ENCODE results near the gene AGBL4. TPM values are rescaled to one million over a fixed set of nuclear protein-coding genes. Genes with fewer than 3 reads are reported as not detected.

The AGBL4 gene
- total and polyA plus RNA-seq, 9 of the 15 experiments (the other 6 are each of a cell fraction or from before 2014, with no cell fraction given), result 0.11 TPM; not detected in 7

DNA sequence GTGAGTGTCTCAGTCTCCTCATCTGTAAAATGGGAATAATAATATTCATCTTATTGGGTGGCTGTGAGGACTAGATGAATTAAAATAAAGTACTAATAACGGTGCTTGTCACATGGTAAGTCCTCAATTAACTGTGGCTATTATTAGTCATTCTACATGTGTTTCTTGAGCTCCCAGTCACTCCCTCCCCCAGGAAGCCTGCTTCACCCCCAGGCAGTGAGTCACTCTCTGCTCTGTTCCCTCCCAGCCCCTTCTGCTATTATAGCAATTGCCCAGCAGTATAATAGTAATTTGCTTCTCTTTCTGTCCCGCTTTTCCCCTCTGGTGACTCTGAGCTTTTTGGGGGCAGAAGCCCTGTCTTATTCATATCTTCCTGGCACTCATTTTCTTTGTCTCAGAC is 1349.1 kb downstream of the AGBL4 start (continued):
- TF ChIP-seq, protein P1, sequence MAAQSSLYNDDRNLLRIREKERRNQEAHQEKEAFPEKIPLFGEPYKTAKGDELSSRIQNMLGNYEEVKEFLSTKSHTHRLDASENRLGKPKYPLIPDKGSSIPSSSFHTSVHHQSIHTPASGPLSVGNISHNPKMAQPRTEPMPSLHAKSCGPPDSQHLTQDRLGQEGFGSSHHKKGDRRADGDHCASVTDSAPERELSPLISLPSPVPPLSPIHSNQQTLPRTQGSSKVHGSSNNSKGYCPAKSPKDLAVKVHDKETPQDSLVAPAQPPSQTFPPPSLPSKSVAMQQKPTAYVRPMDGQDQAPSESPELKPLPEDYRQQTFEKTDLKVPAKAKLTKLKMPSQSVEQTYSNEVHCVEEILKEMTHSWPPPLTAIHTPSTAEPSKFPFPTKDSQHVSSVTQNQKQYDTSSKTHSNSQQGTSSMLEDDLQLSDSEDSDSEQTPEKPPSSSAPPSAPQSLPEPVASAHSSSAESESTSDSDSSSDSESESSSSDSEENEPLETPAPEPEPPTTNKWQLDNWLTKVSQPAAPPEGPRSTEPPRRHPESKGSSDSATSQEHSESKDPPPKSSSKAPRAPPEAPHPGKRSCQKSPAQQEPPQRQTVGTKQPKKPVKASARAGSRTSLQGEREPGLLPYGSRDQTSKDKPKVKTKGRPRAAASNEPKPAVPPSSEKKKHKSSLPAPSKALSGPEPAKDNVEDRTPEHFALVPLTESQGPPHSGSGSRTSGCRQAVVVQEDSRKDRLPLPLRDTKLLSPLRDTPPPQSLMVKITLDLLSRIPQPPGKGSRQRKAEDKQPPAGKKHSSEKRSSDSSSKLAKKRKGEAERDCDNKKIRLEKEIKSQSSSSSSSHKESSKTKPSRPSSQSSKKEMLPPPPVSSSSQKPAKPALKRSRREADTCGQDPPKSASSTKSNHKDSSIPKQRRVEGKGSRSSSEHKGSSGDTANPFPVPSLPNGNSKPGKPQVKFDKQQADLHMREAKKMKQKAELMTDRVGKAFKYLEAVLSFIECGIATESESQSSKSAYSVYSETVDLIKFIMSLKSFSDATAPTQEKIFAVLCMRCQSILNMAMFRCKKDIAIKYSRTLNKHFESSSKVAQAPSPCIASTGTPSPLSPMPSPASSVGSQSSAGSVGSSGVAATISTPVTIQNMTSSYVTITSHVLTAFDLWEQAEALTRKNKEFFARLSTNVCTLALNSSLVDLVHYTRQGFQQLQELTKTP (IDR thresholded peaks at IDR 0.05; ENCODE audit: low read depth in 1 of 2, partially characterized antibody in 2 of 2), result no peak
- no peak for TF ChIP-seq ZNF696 (CRISPR knock-in tag; conservative IDR thresholded peaks at IDR 0.05)
- TF ChIP-seq POLR2H (tag; IDR thresholded peaks at IDR 0.05; ENCODE audit: low read depth), result no peak
- TF ChIP-seq, protein P2, sequence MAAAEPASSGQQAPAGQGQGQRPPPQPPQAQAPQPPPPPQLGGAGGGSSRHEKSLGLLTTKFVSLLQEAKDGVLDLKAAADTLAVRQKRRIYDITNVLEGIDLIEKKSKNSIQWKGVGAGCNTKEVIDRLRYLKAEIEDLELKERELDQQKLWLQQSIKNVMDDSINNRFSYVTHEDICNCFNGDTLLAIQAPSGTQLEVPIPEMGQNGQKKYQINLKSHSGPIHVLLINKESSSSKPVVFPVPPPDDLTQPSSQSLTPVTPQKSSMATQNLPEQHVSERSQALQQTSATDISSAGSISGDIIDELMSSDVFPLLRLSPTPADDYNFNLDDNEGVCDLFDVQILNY (CRISPR knock-in tag; IDR thresholded peaks at IDR 0.05), result no peak
- TF ChIP-seq ESRRA (IDR thresholded peaks at IDR 0.05; ENCODE audit: borderline replicate concordance, low read depth), result no peak
- TF ChIP-seq, protein P3, sequence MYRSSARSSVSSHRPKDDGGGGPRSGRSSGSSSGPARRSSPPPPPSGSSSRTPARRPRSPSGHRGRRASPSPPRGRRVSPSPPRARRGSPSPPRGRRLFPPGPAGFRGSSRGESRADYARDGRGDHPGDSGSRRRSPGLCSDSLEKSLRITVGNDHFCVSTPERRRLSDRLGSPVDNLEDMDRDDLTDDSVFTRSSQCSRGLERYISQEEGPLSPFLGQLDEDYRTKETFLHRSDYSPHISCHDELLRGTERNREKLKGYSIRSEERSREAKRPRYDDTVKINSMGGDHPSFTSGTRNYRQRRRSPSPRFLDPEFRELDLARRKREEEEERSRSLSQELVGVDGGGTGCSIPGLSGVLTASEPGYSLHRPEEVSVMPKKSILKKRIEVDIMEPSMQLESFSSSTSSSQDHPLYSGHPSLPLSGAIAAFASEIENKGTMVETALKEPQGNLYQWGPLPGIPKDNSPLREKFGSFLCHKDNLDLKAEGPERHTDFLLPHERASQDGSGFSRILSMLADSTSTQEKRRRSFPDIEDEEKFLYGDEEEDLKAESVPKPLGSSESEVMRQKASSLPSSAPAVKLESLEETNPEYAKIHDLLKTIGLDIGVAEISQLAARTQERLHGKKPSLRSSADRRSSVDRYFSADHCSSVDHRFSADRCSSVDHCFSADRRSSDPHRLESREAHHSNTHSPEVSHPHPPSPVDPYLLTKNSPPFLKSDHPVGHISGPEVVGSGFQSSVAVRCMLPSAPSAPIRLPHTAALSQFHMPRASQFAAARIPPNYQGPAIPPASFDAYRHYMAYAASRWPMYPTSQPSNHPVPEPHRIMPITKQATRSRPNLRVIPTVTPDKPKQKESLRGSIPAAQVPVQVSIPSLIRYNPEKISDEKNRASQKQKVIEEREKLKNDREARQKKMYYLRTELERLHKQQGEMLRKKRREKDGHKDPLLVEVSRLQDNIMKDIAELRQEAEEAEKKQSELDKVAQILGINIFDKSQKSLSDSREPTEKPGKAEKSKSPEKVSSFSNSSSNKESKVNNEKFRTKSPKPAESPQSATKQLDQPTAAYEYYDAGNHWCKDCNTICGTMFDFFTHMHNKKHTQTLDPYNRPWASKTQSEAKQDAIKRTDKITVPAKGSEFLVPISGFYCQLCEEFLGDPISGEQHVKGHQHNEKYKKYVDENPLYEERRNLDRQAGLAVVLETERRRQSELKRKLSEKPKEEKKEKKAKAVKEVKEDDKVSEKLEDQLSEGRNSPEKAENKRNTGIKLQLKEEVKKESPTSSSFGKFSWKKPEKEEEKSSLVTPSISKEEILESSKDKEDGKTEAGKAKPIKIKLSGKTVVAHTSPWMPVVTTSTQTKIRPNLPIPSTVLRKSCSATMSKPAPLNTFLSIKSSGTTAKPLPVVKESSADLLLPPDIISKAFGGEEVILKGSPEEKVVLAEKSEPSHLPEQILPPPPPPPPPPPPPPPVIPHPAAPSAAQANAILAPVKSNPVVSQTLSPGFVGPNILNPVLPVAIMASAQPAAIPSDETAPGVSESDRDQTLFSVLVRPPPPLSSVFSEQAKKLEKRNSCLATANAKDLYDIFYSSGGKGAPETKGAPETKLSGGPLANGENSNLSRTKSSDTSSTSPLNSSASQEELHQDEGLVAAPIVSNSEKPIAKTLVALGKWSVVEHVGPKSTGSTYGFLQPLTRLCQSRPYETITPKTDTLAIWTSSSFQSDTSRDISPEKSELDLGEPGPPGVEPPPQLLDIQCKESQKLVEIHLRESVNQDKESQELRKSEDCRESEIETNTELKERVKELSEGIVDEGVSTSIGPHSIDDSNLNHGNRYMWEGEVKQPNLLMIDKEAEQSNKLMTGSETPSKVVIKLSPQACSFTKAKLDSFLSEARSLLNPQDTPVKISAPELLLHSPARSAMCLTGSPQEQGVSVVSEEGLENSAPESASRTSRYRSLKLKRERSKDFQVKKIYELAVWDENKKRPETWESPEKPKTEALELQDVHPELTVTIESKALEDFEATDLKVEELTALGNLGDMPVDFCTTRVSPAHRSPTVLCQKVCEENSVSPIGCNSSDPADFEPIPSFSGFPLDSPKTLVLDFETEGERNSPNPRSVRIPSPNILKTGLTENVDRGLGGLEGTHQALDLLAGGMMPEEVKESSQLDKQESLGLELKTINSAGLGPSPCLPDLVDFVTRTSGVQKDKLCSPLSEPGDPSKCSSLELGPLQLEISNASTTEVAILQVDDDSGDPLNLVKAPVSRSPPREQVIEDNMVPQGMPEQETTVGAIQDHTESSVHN (IDR thresholded peaks at IDR 0.05; ENCODE audit: borderline replicate concordance in 1 of 2, low read depth in 1 of 2), result no peak
- TF ChIP-seq KLF6 (CRISPR knock-in tag; IDR thresholded peaks at IDR 0.05; ENCODE audit: borderline replicate concordance), result no peak
- no peak for TF ChIP-seq KDM5B (IDR thresholded peaks at IDR 0.05; ENCODE audit: insufficient replicate concordance, low read depth, low read length)
- TF ChIP-seq HSF4 (CRISPR knock-in tag; IDR thresholded peaks at IDR 0.05; ENCODE audit: borderline replicate concordance), result no peak
